K562 (cell line): Measurements from ENCODE around the gene NPAS1. TPM values are rescaled to one million over a fixed set of nuclear protein-coding genes. Genes with fewer than 3 reads are reported as not detected.

Experiments used
- CHD4 ChIP-seq: fragments of 200-600 bp; sonication (generic); IDR thresholded peaks from 3 replicates; pipeline ENCODE4 v1.6.1; 2012; ENCODE audit warnings: low read depth, mild to moderate bottlenecking, mixed read lengths, low read length, inconsistent platforms; ENCODE audit not compliant: insufficient read depth, insufficient replicate concordance, poor library complexity, severe bottlenecking
- CREB1 ChIP-seq, 2 experiments: sonication (generic) in 1 of 2; formaldehyde crosslinking in 1 of 2; IDR thresholded peaks; 2 replicates each; pipeline versions ENCODE4 v1.6.1 to v1.8.0; 2012 to 2022; ENCODE audit warnings: inconsistent platforms in 1 of 2, mild to moderate bottlenecking in 1 of 2, missing genetic modification reagents in 1 of 2, moderate library complexity in 1 of 2
- DMBX1 ChIP-seq: fragments of 250-450 bp; sonication (Bioruptor Pico); IDR thresholded peaks from 2 replicates; pipeline ENCODE4 v1.8.0; 2022; ENCODE audit warnings: inconsistent platforms, mild to moderate bottlenecking, moderate library complexity, borderline replicate concordance
- FUS ChIP-seq: fragments of 200-400 bp; formaldehyde crosslinking; optimal IDR thresholded peaks from 2 replicates; pipeline ENCODE3; 2017; ENCODE audit warnings: low read depth, low read length
- HMG20B ChIP-seq: fragments of 250-450 bp; sonication (Bioruptor Pico); IDR thresholded peaks from 2 replicates; pipeline ENCODE4 v1.5.0; 2021; ENCODE audit warnings: mild to moderate bottlenecking
- OTX1 ChIP-seq: fragments of 450-650 bp; formaldehyde crosslinking; IDR thresholded peaks from 2 replicates; pipeline ENCODE4 v1.4.0; 2022; ENCODE audit warnings: mild to moderate bottlenecking
- PCBP2 ChIP-seq: fragments of 200-400 bp; formaldehyde crosslinking; IDR thresholded peaks from 2 replicates; pipeline ENCODE4 v1.6.1; 2018; ENCODE audit warnings: low read length, low read depth, mild to moderate bottlenecking, moderate library complexity; ENCODE audit not compliant: poor library complexity, severe bottlenecking
- PHF8 ChIP-seq: fragments of 200-600 bp; sonication (generic); IDR thresholded peaks from 2 replicates; pipeline ENCODE4 v1.6.1; 2012; ENCODE audit warnings: mixed run types, mild to moderate bottlenecking, inconsistent platforms, low read length, moderate library complexity, borderline replicate concordance
- POLR2AphosphoS2 ChIP-seq: IDR thresholded peaks from 2 replicates; pipeline ENCODE4 v1.6.1; 2012; ENCODE audit warnings: low read length, improper control_type of control experiment
- PRMT5 ChIP-seq: sonication (generic); formaldehyde crosslinking; IDR thresholded peaks from 2 replicates; pipeline ENCODE4 v1.5.0; 2020; ENCODE audit warnings: missing genetic modification reagents
- PURB ChIP-seq: sonication (generic); formaldehyde crosslinking; IDR thresholded peaks from 2 replicates; pipeline ENCODE4 v1.9.0; 2021; ENCODE audit warnings: low read depth, mild to moderate bottlenecking, missing genetic modification reagents
- RBFOX2 ChIP-seq: fragments of 200-400 bp; formaldehyde crosslinking; IDR thresholded peaks from 2 replicates; pipeline ENCODE4 v1.6.1; 2017; ENCODE audit warnings: low read depth, mild to moderate bottlenecking, low read length, moderate library complexity
- SNRNP70 ChIP-seq: fragments of 200-400 bp; formaldehyde crosslinking; optimal IDR thresholded peaks from 2 replicates; pipeline ENCODE3; 2017; ENCODE audit warnings: low read depth, low read length
- SP1 ChIP-seq: sonication (generic); formaldehyde crosslinking; IDR thresholded peaks from 2 replicates; pipeline ENCODE4 v1.8.1; 2022; ENCODE audit warnings: mild to moderate bottlenecking, missing genetic modification reagents
- U2AF1 ChIP-seq: fragments of 200-400 bp; formaldehyde crosslinking; optimal IDR thresholded peaks from 2 replicates; pipeline ENCODE3; 2017; ENCODE audit warnings: mild to moderate bottlenecking, low read depth, low read length, moderate library complexity
- ZNF780A ChIP-seq: fragments of 250-450 bp; sonication (Bioruptor Pico); IDR thresholded peaks from 2 replicates; pipeline ENCODE4 v1.5.0; 2021; ENCODE audit warnings: mild to moderate bottlenecking
- ZZZ3 ChIP-seq: fragments of 450-650 bp; IDR thresholded peaks from 2 replicates; pipeline ENCODE4 v1.6.1; 2016; ENCODE audit warnings: antibody characterized with exemption, mild to moderate bottlenecking, moderate library complexity
- polyA plus RNA-seq, 8 experiments: library from polyadenylated mRNA; depleted of rRNA in 4 of 8; stranded (reverse) in 5 of 8; unstranded in 3 of 8; fragments of >200 nt; fragmentation: Nextera tagmentation in 2 of 8; fragmentation: Illumina TruSeq in 1 of 8; extraction: Ambion mirVana in 2 of 8; extraction: Trizol in 1 of 8; gene quantifications; 2 replicates each; pipeline versions ENCODE4 v1.2.1 to v1.2.3, GENCODE V29; 2011 to 2014; ENCODE audit warnings: inconsistent platforms in 1 of 8, missing spikeins in 1 of 8
- total RNA-seq, 7 experiments: library from RNA; depleted of rRNA in 6 of 7; stranded (reverse); fragments of >200 nt in 6 of 7; fragmentation: Illumina TruSeq in 2 of 7; extraction: Trizol in 2 of 7; gene quantifications; 2 replicates each; pipeline versions ENCODE4 v1.2.1 to v1.2.3, GENCODE V29; 2011 to 2021; ENCODE audit warnings: low replicate concordance in 1 of 7
- TF ChIP-seq, protein P1 (sequence below): sonication (generic); formaldehyde crosslinking; IDR thresholded peaks from 2 replicates; pipeline ENCODE4 v1.8.1; 2022; ENCODE audit warnings: missing genetic modification reagents
- TF ChIP-seq, protein P2 (sequence below): sonication (generic); formaldehyde crosslinking; IDR thresholded peaks from 2 replicates; pipeline ENCODE4 v1.8.0; 2022; ENCODE audit warnings: missing genetic modification reagents, mild to moderate bottlenecking, moderate library complexity, borderline replicate concordance
- TF ChIP-seq, protein P3 (sequence below): fragments of 250-450 bp; sonication (Bioruptor Pico); IDR thresholded peaks from 2 replicates; pipeline ENCODE4 v1.8.0; 2022; ENCODE audit warnings: inconsistent platforms
- TF ChIP-seq, protein P4 (sequence below): sonication (generic); formaldehyde crosslinking; IDR thresholded peaks from 2 replicates; pipeline ENCODE4 v1.8.0; 2022; ENCODE audit warnings: mild to moderate bottlenecking, missing genetic modification reagents
- TF ChIP-seq, protein P5 (sequence below): fragments of 200-400 bp; formaldehyde crosslinking; IDR thresholded peaks from 2 replicates; pipeline ENCODE4 v1.6.1; 2017; ENCODE audit warnings: mild to moderate bottlenecking, low read depth, low read length, moderate library complexity

NPAS1 gene
- total and polyA plus RNA-seq, 9 of the 15 experiments (the other 6 are each of a cell fraction or from before 2014, with no cell fraction given), result 0.58 to 5.3 (median 2.0) TPM; not detected in 2

DNA sequence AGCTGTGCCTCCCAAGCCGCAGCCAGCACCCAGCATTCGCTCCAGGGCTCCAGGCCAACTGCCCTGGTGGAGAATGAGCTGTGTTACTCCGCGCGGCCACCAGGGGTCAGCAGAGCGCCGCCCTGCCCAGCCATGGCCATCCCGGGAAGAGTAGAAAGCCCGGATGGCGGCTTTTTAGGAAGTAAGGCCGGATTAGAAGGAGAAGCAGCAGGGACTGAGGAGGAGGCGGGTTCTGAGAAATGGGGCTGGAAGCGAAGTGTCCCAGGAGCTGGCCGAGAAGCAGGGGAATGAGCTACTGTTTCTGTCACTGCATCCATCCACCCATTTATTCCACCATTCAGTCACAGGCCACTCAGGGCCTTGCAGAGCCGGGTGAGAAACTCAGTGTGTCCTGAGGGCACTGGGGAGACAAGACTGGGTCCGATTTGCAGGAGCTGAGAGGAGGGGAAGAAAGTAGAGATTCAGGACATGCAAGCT, 6.6 kb upstream of the NPAS1 start (continued):
- TF ChIP-seq DMBX1 (CRISPR knock-in tag) (no peak), PCBP2 (no peak), ZZZ3 (no peak), SP1 (CRISPR knock-in tag) (no peak), PRMT5 (CRISPR knock-in tag) (no peak), SNRNP70 (no peak), OTX1 (CRISPR knock-in tag) (no peak), CREB1 (IDR thresholded peaks at IDR 0.05) (no peak), CREB1 (CRISPR knock-in tag; IDR thresholded peaks at IDR 0.05) (no peak), HMG20B (CRISPR knock-in tag) (no peak), PURB (no peak), CHD4 (no peak), PHF8 (no peak), ZNF780A (CRISPR knock-in tag) (no peak), FUS (no peak), RBFOX2 (0 out of 2 replicates have a peak, but pooled peaks have one; percentile 34), POLR2AphosphoS2 (no peak), U2AF1 (no peak)
- TF ChIP-seq, protein P1, sequence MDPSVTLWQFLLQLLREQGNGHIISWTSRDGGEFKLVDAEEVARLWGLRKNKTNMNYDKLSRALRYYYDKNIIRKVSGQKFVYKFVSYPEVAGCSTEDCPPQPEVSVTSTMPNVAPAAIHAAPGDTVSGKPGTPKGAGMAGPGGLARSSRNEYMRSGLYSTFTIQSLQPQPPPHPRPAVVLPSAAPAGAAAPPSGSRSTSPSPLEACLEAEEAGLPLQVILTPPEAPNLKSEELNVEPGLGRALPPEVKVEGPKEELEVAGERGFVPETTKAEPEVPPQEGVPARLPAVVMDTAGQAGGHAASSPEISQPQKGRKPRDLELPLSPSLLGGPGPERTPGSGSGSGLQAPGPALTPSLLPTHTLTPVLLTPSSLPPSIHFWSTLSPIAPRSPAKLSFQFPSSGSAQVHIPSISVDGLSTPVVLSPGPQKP (CRISPR knock-in tag), result no peak
- TF ChIP-seq, protein P2, sequence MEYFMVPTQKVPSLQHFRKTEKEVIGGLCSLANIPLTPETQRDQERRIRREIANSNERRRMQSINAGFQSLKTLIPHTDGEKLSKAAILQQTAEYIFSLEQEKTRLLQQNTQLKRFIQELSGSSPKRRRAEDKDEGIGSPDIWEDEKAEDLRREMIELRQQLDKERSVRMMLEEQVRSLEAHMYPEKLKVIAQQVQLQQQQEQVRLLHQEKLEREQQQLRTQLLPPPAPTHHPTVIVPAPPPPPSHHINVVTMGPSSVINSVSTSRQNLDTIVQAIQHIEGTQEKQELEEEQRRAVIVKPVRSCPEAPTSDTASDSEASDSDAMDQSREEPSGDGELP (CRISPR knock-in tag), result peak; percentile 56; the same call in 1 of the 2 replicates
- TF ChIP-seq, protein P3, sequence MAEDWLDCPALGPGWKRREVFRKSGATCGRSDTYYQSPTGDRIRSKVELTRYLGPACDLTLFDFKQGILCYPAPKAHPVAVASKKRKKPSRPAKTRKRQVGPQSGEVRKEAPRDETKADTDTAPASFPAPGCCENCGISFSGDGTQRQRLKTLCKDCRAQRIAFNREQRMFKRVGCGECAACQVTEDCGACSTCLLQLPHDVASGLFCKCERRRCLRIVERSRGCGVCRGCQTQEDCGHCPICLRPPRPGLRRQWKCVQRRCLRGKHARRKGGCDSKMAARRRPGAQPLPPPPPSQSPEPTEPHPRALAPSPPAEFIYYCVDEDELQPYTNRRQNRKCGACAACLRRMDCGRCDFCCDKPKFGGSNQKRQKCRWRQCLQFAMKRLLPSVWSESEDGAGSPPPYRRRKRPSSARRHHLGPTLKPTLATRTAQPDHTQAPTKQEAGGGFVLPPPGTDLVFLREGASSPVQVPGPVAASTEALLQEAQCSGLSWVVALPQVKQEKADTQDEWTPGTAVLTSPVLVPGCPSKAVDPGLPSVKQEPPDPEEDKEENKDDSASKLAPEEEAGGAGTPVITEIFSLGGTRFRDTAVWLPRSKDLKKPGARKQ (CRISPR knock-in tag), result no peak
- TF ChIP-seq, protein P4, sequence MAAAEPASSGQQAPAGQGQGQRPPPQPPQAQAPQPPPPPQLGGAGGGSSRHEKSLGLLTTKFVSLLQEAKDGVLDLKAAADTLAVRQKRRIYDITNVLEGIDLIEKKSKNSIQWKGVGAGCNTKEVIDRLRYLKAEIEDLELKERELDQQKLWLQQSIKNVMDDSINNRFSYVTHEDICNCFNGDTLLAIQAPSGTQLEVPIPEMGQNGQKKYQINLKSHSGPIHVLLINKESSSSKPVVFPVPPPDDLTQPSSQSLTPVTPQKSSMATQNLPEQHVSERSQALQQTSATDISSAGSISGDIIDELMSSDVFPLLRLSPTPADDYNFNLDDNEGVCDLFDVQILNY (CRISPR knock-in tag), result no peak
- TF ChIP-seq, protein P5, sequence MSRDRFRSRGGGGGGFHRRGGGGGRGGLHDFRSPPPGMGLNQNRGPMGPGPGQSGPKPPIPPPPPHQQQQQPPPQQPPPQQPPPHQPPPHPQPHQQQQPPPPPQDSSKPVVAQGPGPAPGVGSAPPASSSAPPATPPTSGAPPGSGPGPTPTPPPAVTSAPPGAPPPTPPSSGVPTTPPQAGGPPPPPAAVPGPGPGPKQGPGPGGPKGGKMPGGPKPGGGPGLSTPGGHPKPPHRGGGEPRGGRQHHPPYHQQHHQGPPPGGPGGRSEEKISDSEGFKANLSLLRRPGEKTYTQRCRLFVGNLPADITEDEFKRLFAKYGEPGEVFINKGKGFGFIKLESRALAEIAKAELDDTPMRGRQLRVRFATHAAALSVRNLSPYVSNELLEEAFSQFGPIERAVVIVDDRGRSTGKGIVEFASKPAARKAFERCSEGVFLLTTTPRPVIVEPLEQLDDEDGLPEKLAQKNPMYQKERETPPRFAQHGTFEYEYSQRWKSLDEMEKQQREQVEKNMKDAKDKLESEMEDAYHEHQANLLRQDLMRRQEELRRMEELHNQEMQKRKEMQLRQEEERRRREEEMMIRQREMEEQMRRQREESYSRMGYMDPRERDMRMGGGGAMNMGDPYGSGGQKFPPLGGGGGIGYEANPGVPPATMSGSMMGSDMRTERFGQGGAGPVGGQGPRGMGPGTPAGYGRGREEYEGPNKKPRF, result no peak
